22Rv1 (cell line): Measurements from ENCODE around the gene LRRC27.

Experiments used
- H3K27ac ChIP-seq: fragments of 450-650 bp; 2 replicates; pipeline ENCODE4 v1.5.1; 2017
- ZFX ChIP-seq: fragments of 450-650 bp; IDR thresholded peaks from 2 replicates; pipeline ENCODE4 v1.6.1; 2017; ENCODE audit warnings: antibody characterized with exemption, borderline replicate concordance
- TF ChIP-seq, protein P1 (sequence below): fragments of 450-650 bp; IDR thresholded peaks from 2 replicates; pipeline ENCODE4 v1.5.1; 2017; ENCODE audit warnings: mild to moderate bottlenecking

Gene LRRC27

GRCh38 chr10:132422903-132423825, 91.2 kb downstream of the LRRC27 start:
- H3K27ac ChIP-seq: peak overlapping the region; percentile 78
- TF ChIP-seq, protein P1, sequence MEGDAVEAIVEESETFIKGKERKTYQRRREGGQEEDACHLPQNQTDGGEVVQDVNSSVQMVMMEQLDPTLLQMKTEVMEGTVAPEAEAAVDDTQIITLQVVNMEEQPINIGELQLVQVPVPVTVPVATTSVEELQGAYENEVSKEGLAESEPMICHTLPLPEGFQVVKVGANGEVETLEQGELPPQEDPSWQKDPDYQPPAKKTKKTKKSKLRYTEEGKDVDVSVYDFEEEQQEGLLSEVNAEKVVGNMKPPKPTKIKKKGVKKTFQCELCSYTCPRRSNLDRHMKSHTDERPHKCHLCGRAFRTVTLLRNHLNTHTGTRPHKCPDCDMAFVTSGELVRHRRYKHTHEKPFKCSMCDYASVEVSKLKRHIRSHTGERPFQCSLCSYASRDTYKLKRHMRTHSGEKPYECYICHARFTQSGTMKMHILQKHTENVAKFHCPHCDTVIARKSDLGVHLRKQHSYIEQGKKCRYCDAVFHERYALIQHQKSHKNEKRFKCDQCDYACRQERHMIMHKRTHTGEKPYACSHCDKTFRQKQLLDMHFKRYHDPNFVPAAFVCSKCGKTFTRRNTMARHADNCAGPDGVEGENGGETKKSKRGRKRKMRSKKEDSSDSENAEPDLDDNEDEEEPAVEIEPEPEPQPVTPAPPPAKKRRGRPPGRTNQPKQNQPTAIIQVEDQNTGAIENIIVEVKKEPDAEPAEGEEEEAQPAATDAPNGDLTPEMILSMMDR: no peak
- TF ChIP-seq ZFX: no peak

DNA sequence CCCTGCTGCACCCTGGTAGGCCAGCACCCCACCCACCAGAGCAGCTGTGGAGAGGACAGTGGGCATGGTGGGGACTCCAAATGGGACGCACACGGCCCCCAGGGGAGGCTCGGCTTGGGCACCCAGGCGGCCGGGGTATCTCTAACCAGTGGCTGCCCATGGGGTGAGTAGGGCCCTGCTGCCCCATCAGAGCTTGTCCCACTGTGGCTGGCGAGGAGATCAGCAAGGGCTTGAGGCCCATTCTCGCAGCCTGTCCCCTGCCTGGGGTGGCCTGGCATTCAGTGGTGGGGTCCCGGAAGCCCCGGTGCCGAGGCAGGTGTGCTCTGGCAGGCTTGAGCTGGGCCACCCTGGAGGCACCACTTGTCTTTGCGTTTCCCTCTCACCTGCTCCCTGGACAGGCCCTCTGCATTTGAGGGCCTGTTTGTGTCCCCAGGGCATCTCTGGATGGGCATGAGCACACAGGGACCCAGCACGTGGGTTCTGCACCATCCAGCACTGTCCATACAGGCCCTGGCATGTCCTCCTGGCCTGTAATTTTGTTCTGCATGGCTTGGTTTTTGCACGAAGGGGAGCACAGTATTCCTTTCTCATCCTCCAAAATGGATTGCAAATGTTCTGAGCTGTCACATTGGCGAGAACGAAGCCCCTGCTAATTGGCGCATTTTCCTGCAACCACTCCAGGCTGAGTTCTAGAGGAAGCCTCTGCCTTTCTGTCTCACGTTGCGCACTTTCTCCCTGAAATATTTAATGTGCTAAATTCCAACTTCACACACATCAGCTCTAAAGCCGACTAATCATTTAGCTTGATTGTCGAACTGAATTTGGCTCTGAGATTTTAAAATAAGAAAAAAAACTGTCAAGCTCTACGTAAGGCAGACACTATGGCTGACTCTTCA, 92.2 kb downstream of the LRRC27 start:
- no peak overlapping the region for H3K27ac ChIP-seq
- TF ChIP-seq, protein P1: no peak
- no peak for TF ChIP-seq ZFX

DNA sequence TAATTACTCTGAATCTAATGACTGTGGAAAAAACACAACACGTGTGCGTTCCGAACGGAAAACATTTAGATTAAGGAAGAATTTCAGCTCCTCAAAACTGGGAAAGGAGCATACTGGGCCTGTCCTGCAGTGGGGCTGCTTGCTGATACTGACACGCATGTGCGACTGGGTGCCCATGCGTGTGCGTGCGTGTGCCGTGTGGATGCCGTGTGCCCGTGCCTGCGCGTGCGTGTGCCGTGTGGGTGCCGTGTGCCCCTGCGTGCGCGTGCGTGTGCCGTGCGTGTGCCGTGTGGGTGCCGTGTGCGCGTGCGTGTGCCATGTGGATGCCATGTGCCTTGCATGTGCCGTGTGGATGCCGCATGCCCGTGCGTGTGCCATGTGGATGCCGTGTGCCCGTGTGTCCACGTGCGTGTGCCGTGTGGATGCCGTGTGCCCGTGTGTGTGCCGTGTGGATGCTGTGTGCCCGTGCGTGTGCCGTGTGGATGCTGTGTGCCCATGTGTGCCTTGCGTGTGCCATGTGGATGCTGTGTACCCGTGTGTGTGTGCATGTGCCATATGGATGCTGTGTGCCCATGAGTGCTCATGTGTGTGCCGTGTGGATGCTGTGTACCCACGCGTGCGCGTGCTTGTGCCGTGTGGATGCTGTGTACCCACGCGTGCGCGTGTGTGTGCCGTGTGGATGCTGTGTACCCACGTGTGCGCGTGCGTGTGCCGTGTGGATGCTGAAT, 93.2 kb downstream of the LRRC27 start:
- TF ChIP-seq, protein P1: no peak
- TF ChIP-seq ZFX: no peak
- no peak overlapping the region for H3K27ac ChIP-seq

DNA sequence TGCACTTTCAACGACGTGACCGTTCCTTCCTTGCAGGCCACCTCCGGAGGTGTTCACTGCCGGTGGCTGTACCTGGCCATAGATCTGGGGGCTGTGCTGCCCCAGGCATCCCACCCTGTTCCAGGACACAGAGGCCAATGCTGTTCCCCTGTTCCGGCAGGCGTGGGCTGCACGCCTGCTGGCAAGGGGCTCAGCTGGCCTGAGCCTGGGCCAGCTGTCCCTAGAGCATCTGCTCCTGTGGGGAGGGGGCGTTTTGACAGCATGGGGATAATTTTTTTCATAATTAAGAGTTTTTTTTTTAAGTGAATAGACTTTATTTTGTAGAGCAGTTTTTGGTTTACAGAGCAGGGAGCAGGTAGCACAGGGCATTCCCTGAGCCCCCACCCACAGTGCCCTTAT, 93.8 kb downstream of the LRRC27 start:
- no peak for TF ChIP-seq ZFX
- TF ChIP-seq, protein P1: no peak
- no peak overlapping the region for H3K27ac ChIP-seq

- TF ChIP-seq, protein P1: no peak
- TF ChIP-seq ZFX: no peak
These were observed 95.2 kb downstream of the LRRC27 start for GRCh38 chr10:132427006-132427771.

DNA sequence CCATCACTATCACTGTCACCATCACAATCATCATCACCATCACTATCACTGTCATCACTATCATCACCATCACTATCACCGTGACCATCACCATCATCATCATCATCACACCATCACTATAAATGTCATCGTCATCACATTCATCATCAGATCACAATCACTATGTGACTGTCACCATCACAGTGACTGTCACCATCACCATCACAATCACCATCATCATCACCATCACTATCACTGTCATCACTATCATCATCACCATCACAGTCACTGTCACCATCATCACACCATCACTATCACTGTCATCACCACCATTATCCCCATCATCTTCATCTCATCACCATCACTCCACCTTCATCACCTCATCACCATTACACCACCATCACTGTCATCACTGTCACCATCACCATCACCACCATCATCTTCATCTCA, 96.0 kb downstream of the LRRC27 start:
- H3K27ac ChIP-seq: no peak overlapping the region
- TF ChIP-seq, protein P1: no peak
- TF ChIP-seq ZFX: no peak

More at GRCh38 chr10:132427006-132427771, 95.2 kb downstream of the LRRC27 start:
- H3K27ac ChIP-seq: no peak overlapping the region
